ENCODE results near the gene B4GALT5.

Gene B4GALT5

GRCh38 chr20:49602345-49603208, 111.1 kb downstream of the B4GALT5 start:
- DNase-seq = no peak

DNA sequence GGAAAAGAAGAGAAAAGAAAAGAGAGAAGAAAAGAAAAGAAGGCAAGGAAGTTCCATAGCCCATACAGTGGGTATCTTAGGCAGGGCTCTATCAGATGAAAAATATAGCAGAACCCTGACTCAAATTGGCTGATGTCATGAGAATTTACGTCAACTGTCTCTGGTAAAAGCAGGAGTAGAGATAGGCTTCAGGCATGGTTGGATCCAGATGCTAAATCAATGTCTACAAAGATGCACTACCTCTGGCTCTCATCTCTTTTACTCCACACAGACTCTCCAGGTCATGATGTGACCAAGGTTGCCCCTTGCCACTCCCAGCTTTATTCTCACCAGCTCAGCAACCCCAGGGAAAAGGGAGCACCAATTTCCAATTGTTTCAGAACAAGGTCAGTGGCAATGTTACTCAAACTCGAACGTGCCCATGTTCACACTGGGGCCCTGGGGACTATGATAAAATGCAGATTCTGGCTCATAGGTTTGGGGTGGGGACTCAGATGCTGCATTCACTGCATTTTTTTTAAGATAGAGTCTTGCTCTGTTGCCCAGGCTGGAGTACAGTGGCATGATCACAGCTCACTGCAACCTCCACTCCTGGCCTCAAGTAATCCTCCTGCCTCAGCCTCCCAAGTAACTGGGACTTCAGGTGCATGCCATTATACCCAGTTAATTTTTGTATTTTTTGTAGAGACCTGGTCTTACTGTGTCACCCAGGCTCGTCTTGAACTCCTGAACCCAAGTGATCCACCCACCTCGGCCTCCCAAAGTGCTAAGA, 112.3 kb downstream of the B4GALT5 start:
- no peak for DNase-seq

GRCh38 chr20:49599746-49600113, 113.9 kb downstream of the B4GALT5 start:
- DNase-seq = no peak

GRCh38 chr20:49597825-49598395, 115.8 kb downstream of the B4GALT5 start:
- DNase-seq = no peak

DNA sequence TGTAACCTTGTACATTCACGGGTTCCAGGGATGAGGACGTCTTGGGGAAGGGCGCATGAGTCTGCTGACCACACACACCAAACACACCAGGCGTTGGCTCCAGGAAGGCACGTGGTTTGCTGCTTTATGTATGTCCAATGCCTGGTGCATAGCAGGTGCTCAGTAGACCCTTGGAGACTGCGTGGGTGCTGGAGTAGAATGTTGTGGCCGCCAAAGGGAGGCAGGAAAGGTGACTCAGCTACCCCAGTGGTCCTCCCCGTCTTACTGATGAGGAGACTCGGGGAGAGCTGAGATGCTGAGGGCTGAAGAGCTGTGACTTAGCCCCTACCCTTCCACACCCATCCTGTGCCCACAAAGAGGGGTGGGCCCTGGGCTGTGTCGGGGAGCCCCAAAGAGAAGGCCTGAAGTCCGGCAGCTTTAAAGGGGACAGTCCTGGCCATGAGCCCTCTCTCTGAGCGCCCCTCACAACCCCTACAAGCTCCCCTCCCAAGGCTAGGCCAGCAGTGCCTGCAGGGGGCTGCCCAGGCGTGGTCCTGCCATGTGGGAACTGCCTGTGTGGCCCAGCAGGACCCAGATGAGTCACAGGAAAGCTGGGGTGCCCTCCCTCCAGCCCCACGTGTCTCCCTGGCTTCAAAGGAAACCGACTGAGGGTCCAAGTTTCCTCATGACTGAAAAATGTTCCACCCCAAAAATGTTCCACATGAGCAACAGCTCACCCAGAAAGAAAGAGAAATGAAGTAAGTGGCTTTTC, 117.7 kb downstream of the B4GALT5 start:
- DNase-seq = no peak

- DNase-seq = no peak
These were observed 118.3 kb downstream of the B4GALT5 start for GRCh38 chr20:49595346-49595745.

- no peak for DNase-seq
These were observed 118.8 kb downstream of the B4GALT5 start for GRCh38 chr20:49594931-49595315.

DNA sequence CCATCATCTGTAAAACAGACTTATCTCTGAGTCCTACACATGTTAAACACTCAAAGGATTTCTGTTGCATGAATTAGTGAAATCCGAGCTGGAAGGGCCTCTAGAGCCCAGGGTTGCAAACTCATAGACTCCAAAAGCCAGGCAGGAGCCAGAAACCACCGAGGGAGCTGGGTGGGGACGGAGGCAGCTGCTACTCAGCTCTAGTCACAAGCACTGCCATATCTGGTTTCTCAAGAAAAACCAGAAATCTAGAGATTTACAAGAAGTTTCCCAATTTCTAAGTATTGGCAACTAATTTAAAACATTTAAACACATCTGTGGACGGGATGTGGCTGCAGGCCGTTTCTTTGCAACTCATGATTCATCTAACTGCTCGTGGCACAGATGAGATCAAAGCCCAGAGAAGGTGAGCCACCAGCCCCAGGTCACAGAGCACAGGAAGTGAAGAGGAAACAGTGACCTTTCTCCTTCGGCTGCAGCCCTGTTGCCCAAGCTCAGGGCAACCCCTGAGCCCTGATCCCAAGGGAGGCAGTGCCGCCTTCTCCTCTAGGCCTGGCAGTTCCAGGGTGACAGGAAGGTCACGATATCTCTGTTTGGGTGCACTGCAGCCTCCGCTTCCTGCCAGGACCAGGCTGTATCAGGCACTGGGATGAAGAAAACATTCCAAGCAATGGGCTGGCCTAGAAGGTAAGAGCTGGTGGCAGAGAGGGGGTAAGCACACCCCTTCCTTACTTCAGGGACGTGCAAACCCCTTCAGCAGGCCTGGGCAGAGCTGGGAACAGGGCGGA, 119.3 kb downstream of the B4GALT5 start:
- DNase-seq = no peak

DNA sequence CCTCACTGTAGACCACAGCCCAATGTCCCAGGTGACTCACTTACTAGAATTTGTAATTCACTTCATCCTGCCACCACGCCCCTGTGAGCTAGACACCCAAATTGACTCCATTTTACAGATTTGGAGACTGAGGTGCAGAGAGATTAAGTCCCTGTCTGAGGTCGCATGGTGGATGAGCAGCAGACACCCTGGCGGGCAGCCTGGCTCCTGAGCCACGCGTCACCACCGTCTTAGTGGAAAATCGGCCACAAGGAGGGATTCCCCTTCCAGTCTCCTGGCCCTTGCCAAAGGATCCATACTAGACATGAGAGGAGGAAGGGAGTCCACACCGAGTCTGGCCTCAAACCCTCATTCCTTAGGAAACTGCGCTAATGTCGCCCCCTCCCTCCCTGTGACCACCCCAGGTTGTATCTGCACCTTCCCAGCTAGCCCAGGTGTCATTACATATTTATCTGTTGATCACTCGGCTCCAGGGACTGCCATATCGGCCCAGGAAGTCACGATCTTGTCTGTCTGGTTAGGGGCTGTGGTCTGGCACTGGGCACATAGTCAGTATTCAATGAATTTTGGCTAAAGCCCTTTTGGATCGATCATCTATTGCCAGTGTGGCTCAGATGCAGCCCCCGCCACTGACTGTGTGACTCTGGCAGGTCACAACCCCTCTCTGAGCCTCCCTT, 120.1 kb downstream of the B4GALT5 start:
- no peak for DNase-seq

- no peak for DNase-seq
These were observed 121.6 kb downstream of the B4GALT5 start for GRCh38 chr20:49592120-49592519.

- no peak for DNase-seq
These were observed 122.3 kb downstream of the B4GALT5 start for GRCh38 chr20:49591217-49591865.

DNA sequence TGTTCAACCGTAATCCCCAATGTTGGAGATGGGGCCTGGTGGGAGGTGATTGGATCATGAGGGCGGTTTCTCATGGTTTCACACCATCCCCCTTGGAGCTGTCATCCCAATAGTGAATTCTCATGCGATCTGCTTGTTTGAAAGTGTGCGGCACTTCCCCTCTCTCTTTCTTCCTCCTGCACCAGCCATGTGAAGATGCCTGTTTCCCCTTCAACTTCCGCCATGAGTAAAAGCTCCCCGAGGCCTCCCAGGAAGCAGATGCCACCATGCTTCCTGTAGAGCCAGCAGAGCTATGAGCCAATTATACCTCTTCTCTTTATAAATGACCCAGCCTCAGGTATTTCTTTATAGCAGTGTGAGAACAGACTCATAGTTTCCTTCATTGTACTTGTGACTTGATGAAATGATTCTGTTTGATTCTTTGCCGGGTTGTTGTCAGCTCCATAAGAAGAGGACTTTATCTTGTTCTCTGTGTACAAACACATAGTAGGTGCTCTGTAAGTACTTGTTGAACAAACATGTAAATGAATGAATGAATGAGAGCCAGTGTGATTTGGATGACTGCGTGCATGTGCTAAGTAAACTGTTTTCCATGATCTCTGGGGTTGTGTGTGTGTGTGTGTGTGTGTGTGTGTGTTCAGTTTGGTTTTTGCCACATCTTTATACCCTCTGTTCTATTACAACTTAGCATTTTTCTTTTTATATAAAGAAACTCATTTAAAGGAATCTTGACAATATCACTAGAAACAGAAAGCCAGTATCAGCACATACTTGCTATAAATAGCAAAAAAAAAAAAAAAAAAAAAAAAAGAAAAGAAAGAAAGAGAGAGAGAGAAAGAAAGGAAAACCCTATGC, 123.3 kb downstream of the B4GALT5 start:
- DNase-seq = no peak

DNA sequence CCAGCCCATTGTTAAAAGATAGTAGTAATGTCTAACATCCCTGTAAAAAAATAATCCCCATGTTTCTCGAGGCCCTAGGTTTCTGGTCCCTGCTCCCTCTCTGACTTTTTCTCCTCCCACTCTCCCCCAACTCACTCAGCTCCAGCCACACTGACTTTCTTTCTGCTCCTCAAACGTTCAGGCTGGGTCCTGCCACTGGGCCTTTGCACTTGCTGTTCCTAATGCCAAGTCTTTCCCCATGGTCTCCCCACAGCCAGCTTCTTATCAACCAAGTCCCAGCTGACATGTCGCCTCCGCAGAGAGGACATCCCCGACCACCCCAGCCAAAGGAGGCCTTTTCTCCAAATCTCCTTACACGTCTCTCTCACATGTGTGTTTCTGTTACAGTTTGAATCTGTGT, 123.9 kb downstream of the B4GALT5 start:
- no peak for DNase-seq

GRCh38 chr20:49587111-49587570, 126.5 kb downstream of the B4GALT5 start:
- no peak for DNase-seq

DNA sequence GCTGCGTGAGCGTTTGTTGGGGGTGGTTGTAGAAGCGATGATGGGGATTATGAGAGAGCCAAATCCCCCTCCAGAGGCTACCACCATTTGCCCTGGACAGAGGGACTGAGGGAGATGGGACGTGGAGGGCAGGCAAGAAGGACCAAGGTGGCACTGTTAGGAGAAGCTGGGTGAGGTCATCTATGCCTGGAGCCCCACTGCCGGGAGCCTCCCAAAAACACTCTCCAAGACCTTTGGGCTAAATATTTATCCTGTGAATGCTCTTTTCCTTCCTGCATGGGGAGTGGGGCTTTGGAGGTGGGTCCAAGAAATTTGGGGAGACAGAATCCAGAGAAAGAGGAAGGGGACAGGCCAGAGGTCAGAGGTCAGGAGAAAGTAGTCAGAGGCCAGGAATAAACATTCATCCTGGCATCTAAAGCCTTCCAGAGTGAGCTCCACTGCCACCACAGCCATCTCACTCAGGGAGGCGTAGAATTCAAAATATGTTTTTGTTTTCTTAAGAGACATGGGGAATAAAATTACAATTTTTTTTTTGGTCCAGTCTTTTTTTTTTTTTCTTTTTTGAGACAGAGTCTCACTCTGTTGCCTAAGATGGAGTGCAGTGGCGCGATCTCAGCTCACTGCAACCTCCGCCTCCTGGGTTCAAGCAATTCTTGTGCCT, 128.0 kb downstream of the B4GALT5 start:
- no peak for DNase-seq

DNA sequence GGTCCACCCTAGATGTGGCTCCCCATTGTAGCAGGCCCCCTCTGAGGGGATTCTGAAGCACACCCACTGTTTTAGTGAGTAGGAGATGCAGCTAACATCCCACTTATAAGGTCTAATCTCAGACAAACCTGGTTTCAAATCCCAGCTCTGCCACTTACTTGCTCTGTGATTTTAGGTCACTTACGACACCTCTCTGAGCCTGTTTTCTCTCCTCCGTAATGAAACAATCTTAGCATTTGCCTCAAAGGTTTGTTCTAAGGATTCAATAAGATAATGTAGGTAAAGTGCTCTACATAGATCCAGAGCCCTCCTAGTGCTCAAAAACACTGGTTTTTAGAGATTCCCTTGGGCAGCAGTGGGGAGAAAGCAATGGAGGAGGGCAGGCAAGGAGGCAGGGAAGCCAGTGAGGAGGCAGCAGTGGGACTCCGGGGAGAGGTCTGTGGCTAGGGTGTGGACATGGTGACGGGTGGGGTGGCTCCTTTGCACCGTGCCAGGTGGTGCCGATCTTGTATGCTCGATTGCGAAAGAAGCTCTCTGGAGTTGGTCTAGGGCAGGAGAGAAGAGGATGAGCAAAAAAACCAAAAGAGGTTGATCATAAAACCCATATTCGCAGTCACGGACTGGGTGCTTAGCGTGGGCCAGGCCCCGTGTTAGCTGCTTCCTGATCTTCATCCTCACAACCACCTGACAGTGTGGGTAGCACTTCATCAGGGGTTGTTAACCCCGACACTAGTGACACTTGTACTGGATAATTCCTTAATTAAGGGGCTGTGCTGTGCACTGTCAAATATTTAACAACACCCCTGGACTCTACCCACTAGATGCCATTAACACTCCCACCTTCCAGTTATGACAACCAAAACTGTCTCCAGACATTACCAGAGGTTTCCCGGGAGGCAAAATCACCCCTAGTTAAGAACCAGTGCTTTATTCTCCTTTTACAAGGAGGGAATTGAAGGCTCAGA, 129.0 kb downstream of the B4GALT5 start:
- DNase-seq = no peak

DNA sequence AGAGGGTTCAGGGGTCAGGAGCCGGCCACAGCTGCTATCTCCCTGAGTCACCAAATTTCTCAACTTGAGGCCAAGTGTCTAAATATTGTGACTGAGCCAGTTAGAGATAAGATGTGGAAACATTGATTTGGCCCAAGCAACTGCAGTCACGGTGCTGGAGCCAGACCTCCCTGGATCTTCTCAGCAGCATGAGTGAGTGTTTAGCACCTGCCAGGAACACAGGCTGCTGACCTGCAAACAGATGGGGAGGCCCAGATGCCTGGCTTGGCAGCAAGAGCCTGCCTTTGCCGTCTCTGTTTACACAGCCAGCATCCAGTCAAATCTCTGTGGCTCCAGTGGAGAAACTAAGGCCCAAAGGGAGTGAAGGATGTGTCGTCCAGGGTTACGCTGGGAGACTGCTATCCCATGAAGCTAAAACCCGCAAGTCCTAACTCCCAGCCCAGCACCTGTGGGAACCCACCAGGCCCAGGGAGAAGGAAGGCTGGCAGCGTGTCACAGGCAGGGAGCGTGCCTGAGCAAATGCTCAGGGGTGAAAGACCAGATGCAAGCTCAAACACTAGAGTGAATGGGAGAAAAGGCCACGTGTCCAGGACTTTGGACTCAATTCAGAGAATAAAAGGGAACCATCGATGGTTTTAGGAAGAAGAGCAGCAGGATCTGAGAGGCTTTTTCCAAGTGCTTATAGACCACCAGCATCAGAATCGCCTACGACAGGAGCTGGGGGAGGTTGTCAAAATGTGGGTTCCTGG, 129.8 kb downstream of the B4GALT5 start:
- no peak for DNase-seq

GRCh38 chr20:49583343-49583668, 130.4 kb downstream of the B4GALT5 start:
- DNase-seq = no peak
